HepG2 (cell line): ENCODE measurements around the gene SORL1-AS1.
A peak's percentile ranks its signal among the peaks of the same experiment; 100 is the strongest.

ENCODE experiments used
- BRCA1 ChIP-seq: sonication (generic); formaldehyde crosslinking; IDR thresholded peaks from 2 replicates; pipeline ENCODE4 v1.4.0; 2020; ENCODE audit warnings: missing genetic modification reagents
- GATAD1 ChIP-seq: IDR thresholded peaks from 2 replicates; pipeline ENCODE4 v1.6.1; 2016; ENCODE audit warnings: missing genetic modification reagents, missing compliant biosample characterization
- NFKB2 ChIP-seq: sonication (generic); formaldehyde crosslinking; IDR thresholded peaks from 2 replicates; pipeline ENCODE4 v1.4.0; 2020; ENCODE audit warnings: missing genetic modification reagents, borderline replicate concordance
- NR3C1 ChIP-seq: sonication (generic); formaldehyde crosslinking; IDR thresholded peaks from 2 replicates; pipeline ENCODE4 v1.4.0; 2020; ENCODE audit warnings: missing genetic modification reagents
- RBAK ChIP-seq: sonication (generic); formaldehyde crosslinking; IDR thresholded peaks from 2 replicates; pipeline ENCODE4 v1.5.1; 2020; ENCODE audit warnings: mild to moderate bottlenecking, missing genetic modification reagents
- RBM39 ChIP-seq: fragments of 200-400 bp; formaldehyde crosslinking; IDR thresholded peaks from one replicate; pipeline ENCODE4 v1.6.1; 2018; ENCODE audit warnings: antibody characterized with exemption, mild to moderate bottlenecking, low read depth, low read length; ENCODE audit not compliant: poor library complexity, severe bottlenecking
- ZNF124 ChIP-seq: sonication (generic); formaldehyde crosslinking; IDR thresholded peaks from 2 replicates; pipeline ENCODE4 v1.4.0; 2020; ENCODE audit warnings: missing genetic modification reagents
- ZNF451 ChIP-seq: sonication (generic); formaldehyde crosslinking; IDR thresholded peaks from 2 replicates; pipeline ENCODE4 v1.5.0; 2020; ENCODE audit warnings: mild to moderate bottlenecking, missing genetic modification reagents
- ZNF543 ChIP-seq: sonication (generic); formaldehyde crosslinking; IDR thresholded peaks from 2 replicates; pipeline ENCODE4 v1.4.0; 2020; ENCODE audit warnings: mild to moderate bottlenecking, missing genetic modification reagents
- TF ChIP-seq, protein P1 (sequence below): sonication (generic); formaldehyde crosslinking; IDR thresholded peaks from 2 replicates; pipeline ENCODE4 v1.4.0; 2020; ENCODE audit warnings: mild to moderate bottlenecking, missing genetic modification reagents, borderline replicate concordance
- TF ChIP-seq, protein P2 (sequence below): sonication (generic); formaldehyde crosslinking; IDR thresholded peaks from 2 replicates; pipeline ENCODE4 v1.5.0; 2020; ENCODE audit warnings: mild to moderate bottlenecking, missing genetic modification reagents, moderate library complexity
- TF ChIP-seq, protein P3 (sequence below): sonication (generic); formaldehyde crosslinking; IDR thresholded peaks from 2 replicates; pipeline ENCODE4 v1.4.0; 2020; ENCODE audit warnings: mild to moderate bottlenecking, missing genetic modification reagents
- TF ChIP-seq, protein P4 (sequence below): IDR thresholded peaks from 2 replicates; pipeline ENCODE4 v1.6.1; 2016; ENCODE audit warnings: low read depth, control low read depth
- TF ChIP-seq, protein P5 (sequence below): sonication (generic); formaldehyde crosslinking; IDR thresholded peaks from 2 replicates; pipeline ENCODE4 v1.4.0; 2020; ENCODE audit warnings: missing genetic modification reagents, mild to moderate bottlenecking, borderline replicate concordance

The SORL1-AS1 gene

DNA sequence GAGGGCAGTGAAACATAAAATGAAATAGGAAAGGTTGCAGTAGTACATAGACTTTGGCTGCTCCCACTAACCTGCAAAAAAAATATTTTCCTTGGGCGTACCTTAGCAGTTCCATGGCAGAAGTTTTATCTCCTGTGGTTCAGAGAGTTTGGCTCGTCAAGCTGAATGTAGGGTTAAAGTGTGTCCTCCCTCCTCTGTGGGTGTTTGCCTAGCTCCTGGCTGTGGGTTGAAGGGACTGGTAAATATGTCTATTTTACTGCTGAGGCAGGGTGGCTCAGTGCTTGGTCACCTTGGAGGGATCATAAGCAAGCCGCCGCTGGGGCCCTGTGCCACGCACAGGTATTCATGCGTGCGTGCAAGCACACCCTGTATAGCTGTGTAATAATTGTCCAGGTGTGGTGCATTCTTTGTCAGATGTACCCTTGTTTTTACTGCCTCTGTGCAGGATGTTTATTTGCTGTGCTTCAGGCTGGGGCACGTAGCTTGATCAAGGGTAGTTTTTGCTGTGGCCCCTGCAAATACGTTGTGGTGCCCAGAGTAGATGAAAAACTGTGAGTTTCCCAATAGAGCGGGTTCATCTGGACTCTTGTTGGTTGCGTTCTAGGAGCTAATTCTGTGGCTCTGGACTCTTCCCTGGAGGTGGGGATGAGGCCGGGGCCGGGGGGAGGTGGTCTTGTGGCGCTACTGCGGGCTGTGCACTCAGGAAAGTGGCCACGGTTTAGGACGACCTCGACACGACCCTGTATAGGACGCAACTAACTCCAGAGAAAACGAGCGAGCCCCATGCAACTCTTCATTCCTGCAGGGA, 1.4 kb downstream of the SORL1-AS1 start (continued):
- TF ChIP-seq, protein P1, sequence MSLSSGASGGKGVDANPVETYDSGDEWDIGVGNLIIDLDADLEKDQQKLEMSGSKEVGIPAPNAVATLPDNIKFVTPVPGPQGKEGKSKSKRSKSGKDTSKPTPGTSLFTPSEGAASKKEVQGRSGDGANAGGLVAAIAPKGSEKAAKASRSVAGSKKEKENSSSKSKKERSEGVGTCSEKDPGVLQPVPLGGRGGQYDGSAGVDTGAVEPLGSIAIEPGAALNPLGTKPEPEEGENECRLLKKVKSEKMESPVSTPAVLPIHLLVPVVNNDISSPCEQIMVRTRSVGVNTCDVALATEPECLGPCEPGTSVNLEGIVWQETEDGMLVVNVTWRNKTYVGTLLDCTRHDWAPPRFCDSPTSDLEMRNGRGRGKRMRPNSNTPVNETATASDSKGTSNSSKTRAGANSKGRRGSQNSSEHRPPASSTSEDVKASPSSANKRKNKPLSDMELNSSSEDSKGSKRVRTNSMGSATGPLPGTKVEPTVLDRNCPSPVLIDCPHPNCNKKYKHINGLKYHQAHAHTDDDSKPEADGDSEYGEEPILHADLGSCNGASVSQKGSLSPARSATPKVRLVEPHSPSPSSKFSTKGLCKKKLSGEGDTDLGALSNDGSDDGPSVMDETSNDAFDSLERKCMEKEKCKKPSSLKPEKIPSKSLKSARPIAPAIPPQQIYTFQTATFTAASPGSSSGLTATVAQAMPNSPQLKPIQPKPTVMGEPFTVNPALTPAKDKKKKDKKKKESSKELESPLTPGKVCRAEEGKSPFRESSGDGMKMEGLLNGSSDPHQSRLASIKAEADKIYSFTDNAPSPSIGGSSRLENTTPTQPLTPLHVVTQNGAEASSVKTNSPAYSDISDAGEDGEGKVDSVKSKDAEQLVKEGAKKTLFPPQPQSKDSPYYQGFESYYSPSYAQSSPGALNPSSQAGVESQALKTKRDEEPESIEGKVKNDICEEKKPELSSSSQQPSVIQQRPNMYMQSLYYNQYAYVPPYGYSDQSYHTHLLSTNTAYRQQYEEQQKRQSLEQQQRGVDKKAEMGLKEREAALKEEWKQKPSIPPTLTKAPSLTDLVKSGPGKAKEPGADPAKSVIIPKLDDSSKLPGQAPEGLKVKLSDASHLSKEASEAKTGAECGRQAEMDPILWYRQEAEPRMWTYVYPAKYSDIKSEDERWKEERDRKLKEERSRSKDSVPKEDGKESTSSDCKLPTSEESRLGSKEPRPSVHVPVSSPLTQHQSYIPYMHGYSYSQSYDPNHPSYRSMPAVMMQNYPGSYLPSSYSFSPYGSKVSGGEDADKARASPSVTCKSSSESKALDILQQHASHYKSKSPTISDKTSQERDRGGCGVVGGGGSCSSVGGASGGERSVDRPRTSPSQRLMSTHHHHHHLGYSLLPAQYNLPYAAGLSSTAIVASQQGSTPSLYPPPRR (CRISPR knock-in tag), result peak; percentile 29
- TF ChIP-seq, protein P2, sequence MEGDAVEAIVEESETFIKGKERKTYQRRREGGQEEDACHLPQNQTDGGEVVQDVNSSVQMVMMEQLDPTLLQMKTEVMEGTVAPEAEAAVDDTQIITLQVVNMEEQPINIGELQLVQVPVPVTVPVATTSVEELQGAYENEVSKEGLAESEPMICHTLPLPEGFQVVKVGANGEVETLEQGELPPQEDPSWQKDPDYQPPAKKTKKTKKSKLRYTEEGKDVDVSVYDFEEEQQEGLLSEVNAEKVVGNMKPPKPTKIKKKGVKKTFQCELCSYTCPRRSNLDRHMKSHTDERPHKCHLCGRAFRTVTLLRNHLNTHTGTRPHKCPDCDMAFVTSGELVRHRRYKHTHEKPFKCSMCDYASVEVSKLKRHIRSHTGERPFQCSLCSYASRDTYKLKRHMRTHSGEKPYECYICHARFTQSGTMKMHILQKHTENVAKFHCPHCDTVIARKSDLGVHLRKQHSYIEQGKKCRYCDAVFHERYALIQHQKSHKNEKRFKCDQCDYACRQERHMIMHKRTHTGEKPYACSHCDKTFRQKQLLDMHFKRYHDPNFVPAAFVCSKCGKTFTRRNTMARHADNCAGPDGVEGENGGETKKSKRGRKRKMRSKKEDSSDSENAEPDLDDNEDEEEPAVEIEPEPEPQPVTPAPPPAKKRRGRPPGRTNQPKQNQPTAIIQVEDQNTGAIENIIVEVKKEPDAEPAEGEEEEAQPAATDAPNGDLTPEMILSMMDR (CRISPR knock-in tag), result no peak
- TF ChIP-seq GATAD1 (CRISPR knock-in tag) (no peak), NR3C1 (CRISPR knock-in tag) (no peak), RBM39 (no peak), ZNF124 (CRISPR knock-in tag) (peak; percentile 52; the same call in 1 of the 2 replicates), ZNF543 (CRISPR knock-in tag) (no peak), NFKB2 (no peak), ZNF451 (peak; percentile 27; the same call in 1 of the 2 replicates), RBAK (CRISPR knock-in tag) (no peak), BRCA1 (no peak)
- TF ChIP-seq, protein P3, sequence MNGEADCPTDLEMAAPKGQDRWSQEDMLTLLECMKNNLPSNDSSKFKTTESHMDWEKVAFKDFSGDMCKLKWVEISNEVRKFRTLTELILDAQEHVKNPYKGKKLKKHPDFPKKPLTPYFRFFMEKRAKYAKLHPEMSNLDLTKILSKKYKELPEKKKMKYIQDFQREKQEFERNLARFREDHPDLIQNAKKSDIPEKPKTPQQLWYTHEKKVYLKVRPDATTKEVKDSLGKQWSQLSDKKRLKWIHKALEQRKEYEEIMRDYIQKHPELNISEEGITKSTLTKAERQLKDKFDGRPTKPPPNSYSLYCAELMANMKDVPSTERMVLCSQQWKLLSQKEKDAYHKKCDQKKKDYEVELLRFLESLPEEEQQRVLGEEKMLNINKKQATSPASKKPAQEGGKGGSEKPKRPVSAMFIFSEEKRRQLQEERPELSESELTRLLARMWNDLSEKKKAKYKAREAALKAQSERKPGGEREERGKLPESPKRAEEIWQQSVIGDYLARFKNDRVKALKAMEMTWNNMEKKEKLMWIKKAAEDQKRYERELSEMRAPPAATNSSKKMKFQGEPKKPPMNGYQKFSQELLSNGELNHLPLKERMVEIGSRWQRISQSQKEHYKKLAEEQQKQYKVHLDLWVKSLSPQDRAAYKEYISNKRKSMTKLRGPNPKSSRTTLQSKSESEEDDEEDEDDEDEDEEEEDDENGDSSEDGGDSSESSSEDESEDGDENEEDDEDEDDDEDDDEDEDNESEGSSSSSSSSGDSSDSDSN (CRISPR knock-in tag), result peak; percentile 26; the same call in 1 of the 2 replicates
- TF ChIP-seq, protein P4, sequence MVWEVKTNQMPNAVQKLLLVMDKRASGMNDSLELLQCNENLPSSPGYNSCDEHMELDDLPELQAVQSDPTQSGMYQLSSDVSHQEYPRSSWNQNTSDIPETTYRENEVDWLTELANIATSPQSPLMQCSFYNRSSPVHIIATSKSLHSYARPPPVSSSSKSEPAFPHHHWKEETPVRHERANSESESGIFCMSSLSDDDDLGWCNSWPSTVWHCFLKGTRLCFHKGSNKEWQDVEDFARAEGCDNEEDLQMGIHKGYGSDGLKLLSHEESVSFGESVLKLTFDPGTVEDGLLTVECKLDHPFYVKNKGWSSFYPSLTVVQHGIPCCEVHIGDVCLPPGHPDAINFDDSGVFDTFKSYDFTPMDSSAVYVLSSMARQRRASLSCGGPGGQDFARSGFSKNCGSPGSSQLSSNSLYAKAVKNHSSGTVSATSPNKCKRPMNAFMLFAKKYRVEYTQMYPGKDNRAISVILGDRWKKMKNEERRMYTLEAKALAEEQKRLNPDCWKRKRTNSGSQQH (CRISPR knock-in tag), result no peak
- TF ChIP-seq, protein P5, sequence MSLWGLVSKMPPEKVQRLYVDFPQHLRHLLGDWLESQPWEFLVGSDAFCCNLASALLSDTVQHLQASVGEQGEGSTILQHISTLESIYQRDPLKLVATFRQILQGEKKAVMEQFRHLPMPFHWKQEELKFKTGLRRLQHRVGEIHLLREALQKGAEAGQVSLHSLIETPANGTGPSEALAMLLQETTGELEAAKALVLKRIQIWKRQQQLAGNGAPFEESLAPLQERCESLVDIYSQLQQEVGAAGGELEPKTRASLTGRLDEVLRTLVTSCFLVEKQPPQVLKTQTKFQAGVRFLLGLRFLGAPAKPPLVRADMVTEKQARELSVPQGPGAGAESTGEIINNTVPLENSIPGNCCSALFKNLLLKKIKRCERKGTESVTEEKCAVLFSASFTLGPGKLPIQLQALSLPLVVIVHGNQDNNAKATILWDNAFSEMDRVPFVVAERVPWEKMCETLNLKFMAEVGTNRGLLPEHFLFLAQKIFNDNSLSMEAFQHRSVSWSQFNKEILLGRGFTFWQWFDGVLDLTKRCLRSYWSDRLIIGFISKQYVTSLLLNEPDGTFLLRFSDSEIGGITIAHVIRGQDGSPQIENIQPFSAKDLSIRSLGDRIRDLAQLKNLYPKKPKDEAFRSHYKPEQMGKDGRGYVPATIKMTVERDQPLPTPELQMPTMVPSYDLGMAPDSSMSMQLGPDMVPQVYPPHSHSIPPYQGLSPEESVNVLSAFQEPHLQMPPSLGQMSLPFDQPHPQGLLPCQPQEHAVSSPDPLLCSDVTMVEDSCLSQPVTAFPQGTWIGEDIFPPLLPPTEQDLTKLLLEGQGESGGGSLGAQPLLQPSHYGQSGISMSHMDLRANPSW (CRISPR knock-in tag), result peak; percentile 85; the same call in 1 of the 2 replicates
